Activated CD4-positive, alpha-beta T cell treated with anti-CD3 and anti-CD28 coated beads, Interleukin-2, Interleukin-4, amounts not matched to agents 100 ng/mL and 50 ng/mL, durations not matched to agents 16 hours and 8 hours (primary cell): ENCODE results near the gene CCNH.

Experiments
- DNase-seq: peaks from one replicate; pipeline ENCODE4 v3.0.0-alpha.2; 2020; ENCODE audit warnings: low spot score

Gene CCNH

GRCh38 chr5:87412630-87413342 is at the start of gene CCNH:
Gene CCNH (minus strand): TSS chr5:87412930. CDS start chr5:87412794, 136 bp downstream.
- DNase-seq, result peak; percentile 98

DNA sequence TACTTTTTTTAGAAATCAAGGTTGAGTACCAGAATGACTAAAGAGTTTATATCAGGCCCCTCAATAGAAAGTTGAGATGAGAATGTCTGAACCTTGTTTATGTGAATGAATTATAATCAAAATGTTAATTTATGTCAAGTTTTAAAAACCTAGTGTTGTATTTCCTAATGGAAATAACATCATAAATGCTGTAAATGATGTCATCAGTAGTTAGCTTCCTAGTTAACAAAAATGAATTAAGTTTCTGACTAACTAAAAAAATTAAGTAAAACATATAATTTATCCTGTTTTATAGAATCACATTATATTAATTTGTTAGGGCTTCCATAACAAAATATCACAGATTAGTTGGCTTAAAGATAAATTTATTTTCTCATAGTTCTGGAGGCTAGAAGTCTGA is 45.0 kb upstream of the CCNH start:
- no peak for DNase-seq

DNA sequence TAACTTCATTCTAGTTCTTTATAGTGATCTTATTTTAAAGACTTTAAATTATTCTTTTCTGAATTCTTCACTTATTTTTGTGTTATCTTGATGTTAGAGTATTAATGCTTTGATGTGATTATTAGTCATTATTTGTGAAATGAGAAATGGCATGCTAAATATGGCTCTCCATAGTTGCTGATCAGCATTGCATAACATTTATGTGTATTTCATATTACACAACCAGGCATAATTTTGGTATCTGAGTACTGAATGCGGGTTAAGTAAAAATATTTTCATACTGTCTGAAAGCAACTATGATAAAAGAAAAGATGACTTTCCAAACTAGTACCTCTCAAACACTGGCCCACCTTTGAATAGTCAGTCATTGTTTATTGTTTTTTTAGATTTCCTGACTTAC is 41.1 kb upstream of the CCNH start:
- DNase-seq, result no peak

DNA sequence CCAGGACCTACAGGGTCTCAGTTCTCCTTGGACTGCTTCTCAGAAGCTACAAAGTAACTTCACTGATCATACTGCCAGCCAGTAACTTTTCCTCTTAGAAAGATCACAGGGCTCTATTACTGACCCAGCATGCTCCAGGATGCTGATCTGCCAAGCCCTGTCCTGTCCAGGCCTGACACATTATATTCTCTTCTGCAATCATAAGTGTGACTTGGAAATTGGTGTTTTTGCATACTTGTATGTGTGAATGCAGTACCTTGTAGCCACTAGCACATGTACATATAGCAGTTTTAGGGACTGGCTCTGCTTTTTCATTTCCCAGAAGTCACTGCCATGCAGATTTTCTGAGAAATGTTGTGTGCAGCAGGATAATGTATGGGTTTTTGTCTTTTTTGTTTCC is 40.1 kb upstream of the CCNH start:
- DNase-seq, result no peak

DNA sequence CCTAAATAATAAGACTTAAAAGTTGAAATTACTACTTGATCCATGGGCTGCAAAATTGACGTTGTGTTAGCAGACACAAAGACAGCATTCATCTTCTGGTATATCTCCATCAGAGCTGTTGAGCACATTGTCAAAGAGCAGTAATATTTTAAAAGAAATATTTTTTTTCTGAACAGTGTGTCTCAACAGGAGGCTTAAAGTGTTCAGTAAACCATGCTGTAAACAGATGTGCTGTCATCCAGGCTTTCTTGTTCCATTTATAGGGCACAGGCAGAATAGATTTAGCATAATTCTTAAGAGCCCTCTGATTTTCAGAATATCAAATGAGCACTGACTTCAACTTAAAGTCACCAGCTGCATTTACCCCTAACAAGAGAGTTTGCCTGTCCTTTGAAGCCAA is 29.7 kb upstream of the CCNH start:
- no peak for DNase-seq

DNA sequence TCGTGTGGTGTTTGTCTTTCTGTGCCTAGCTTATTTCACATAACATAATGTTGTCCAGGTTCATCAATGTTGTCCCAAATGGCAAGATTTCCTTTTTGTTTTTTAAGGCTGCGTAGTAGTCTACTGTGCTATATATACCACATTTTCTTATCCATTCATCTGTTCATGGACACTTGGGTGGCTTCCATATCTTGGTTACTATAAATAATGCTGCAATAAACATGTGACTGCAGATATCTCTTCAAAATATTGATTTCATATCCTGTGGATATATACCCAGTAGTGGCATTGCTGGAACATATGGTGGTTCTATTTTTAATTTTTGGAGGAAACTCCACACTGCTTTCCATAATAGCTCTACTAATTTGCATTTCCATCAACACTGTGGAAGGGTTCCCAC is 25.5 kb upstream of the CCNH start:
- DNase-seq, result no peak

- DNase-seq, result no peak
Observed at GRCh38 chr5:87437724-87438123, 25.0 kb upstream of the CCNH start.

GRCh38 chr5:87435144-87435694 is 22.5 kb upstream of the CCNH start:
- no peak for DNase-seq

- DNase-seq, result no peak
Observed at GRCh38 chr5:87434461-87434860, 21.7 kb upstream of the CCNH start.

GRCh38 chr5:87433945-87434344 is 21.2 kb upstream of the CCNH start:
- DNase-seq, result no peak

DNA sequence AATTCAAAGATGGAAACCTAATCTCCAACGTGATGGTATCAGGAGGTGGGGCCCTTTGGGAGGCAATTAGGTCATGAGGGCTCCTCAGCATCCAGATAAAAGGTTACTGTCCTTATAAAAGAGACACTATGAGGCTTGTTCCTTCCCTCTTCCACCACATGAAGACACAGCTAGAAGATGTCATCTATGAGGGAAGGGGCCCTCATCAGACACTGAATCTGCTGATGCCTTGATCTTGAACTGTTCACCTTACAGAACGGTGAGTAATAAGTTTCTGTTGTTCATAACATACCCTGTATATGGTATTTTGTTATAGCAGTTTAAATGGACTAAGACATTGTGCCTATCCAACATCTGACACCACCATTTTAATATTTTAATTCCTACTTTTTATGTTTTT is 19.7 kb upstream of the CCNH start:
- DNase-seq, result no peak

DNA sequence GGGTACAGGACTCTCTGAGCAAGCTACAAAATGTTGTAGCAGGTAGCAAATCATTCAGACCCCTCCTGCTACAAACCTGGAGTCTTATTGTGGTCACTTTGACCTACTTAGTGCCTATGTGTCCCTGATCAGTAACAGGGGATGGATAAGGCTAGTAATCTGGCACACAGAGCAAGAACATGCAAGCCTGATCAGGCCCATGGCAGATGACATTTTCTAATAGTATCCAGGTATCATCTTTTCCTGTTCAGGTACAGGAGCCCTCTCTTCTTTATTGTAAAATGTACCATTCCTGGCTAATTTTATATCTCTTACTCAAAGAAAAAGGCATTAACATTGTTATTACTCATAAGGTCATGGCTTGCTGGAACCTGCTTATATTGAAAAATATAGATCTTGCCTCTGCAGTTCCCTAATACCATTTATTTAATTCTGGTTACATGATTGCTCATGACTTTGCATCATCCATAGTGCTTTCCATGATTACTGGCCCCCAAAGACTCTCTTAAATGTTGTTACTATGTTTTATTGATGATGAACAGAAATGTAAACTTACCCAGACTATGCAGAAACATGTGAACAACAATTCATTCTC is 18.2 kb upstream of the CCNH start:
- DNase-seq, result no peak

GRCh38 chr5:87423755-87424154 is 11.0 kb upstream of the CCNH start:
- DNase-seq, result no peak

DNA sequence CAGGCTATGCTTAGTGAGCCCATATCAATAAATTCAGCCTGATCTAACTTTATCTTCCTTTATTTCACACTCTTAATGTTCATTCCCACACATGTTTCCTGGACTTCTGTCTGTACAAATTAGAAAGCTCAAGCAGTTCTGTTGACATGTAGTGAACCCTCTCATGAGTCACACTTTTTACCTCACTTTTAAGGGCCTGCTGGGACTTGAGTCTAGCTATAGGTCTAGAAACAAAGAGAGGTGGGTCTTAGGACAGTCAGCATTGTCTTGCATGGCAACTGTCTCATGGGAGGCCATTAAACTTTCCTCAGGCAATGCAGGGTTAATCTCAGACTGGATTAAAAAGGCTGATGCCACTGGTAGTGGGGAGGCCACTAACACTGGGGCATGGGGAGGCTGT is 8.6 kb upstream of the CCNH start:
- no peak for DNase-seq

DNA sequence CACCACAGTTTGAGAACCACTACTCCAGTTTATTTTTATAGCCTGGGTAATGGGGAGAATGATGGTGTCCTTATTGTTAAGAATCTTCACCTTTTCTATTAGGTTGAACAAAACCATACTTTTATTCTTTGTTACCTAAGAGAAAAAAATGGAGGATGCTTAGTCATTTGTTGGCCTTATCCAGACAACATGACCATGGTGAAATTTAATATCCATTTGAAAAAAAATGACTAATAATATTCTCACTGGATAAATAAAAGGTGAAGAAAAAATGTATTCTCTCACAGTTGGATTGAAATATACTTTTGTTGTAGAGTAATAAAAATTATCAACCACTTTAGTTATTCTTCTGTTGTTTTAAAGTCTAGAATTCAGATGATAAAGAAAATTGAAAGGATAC is 5.8 kb upstream of the CCNH start:
- DNase-seq, result no peak

DNA sequence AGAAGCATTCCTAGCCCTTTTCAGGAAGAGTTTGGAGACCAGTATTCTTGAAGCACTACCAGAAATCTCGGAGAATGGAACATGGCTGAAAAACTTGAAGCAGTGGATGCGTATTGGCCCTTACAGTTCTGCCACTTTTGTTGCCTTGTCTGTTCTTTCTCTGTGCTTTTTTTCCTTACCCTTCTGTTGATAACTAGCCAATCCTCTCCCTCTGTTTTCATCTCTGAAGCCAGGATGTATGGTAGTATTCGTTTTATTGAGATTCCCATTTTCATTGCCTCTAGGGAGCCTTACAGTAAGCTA is 564 bp upstream of the CCNH start:
- no peak for DNase-seq

- DNase-seq, result peak; percentile 22
Observed at GRCh38 chr5:87411973-87412629, 629 bp downstream of the CCNH start.

DNA sequence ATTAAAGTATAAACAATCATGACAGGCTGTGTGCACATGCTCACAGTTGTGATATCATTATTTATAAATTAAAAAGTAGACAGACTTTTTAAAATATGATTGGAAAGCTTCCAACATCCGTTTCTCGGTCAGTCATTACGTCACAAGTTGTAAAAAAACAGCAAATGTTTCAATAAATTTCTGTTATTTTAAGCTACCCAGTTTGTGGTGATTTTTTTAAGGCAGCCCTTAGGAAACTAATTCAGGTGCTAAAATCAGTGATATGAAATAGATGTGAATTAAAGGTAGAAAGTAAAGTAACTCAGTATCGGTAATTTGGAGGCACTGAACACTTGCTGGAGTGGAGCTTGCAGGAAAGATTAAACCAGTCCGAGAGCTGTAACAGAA is 1.2 kb downstream of the CCNH start:
- DNase-seq, result no peak

GRCh38 chr5:87410931-87411330 is 1.8 kb downstream of the CCNH start:
- DNase-seq, result no peak

DNA sequence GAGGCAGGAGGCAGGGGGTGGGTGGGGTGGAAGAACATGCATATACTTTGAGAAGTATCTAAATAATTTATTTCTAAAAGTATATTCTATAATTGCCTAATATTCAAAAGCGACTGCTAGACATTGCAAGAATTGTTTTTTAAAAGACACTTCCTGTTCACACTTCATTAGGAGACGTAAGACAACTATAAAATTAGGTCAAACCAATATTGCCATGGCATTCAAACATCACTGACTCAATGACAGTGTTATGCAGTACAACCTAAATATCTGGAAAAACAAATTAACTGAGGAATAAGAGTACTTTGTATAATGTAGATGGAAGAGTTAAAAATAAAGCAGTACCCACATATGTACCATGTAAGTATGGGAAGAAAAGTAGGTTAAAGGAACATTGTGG is 4.5 kb downstream of the CCNH start:
- no peak for DNase-seq

GRCh38 chr5:87405472-87406155 is 7.1 kb downstream of the CCNH start:
- DNase-seq, result no peak

- no peak for DNase-seq
Observed at GRCh38 chr5:87404359-87404758, 8.4 kb downstream of the CCNH start.

- DNase-seq, result no peak
Observed at GRCh38 chr5:87403899-87404298, 8.8 kb downstream of the CCNH start.
